MG63 (cell line): ENCODE data around the gene MEPCE. TPM values are rescaled to one million over a fixed set of nuclear protein-coding genes. Genes with fewer than 3 reads are reported as not detected.
A peak's percentile ranks its signal among the peaks of the same experiment; 100 is the strongest.

Experiments
- DNase-seq: peaks from one replicate; pipeline ENCODE4 v3.0.0-alpha.2; 2020
- H3K27me3 ChIP-seq: fragments of 250-450 bp; sonication (Bioruptor Pico); 2 replicates; pipeline ENCODE4 v1.5.1; 2020; ENCODE audit warnings: mild to moderate bottlenecking, moderate library complexity
- H3K36me3 ChIP-seq: fragments of 250-450 bp; sonication (Bioruptor Pico); 2 replicates; pipeline ENCODE4 v1.5.1; 2020; ENCODE audit warnings: mild to moderate bottlenecking, moderate library complexity
- H3K4me3 ChIP-seq: fragments of 250-450 bp; sonication (Bioruptor Pico); 2 replicates; pipeline ENCODE4 v1.5.1; 2020; ENCODE audit warnings: mild to moderate bottlenecking, moderate library complexity
- H3K9me3 ChIP-seq: fragments of 250-450 bp; sonication (Bioruptor Pico); 2 replicates; pipeline ENCODE4 v1.5.1; 2020; ENCODE audit warnings: mild to moderate bottlenecking, moderate library complexity
- total RNA-seq: library from RNA; depleted of rRNA; stranded (reverse); fragments of >200 nt; shearing (Covaris generic); gene quantifications from 2 replicates; pipeline ENCODE4 v1.2.3, GENCODE V29; 2014; ENCODE audit warnings: low replicate concordance; rRNA removed

MEPCE gene
- total RNA-seq, 1 experiment from 2014 or later: 57.3 TPM

DNA sequence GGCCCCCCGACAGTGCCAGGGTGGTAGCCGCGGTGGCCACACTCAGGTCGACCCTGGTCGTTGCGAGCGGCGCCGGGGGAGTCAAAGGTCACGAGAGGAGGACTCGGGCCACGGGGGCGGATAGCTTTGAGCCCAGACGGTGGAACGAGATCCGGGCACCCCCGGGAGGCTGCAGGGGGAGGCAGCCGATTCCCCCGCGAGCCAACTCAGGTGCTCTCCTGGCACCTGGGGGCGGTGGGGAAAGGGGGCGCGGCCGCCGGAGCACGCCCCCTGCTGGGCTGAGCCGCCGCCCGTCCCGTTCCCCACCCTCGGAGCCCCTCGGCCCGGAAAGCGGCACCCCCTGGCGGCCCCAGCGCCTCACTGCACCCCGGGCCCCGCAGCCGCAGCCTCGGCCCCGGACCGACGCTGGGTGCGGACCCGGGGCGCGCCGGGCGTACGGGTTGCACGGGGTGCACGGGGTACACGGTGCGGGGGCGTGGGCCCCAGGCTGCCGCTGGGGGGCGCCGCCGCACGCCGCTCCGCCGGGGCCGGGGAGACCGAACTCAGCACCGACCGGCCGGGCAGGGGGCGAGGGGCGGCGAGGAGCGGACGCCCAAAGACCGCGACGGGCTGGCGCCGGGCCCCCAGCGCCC is 53.6 kb downstream of the MEPCE start:
- DNase-seq: peak; percentile 51
- Histone ChIP-seq H3K27me3 (no peaks in the 10 kb centered on the region), H3K36me3 (no peaks in the 10 kb centered on the region), H3K9me3 (no peaks in the 10 kb centered on the region), H3K4me3 (peak overlapping the region; percentile 50)

Other genes starting within 250 kb of the MEPCE start
- not detected in 2 replicates for gene PVRIG, start 209.9 kb upstream of the MEPCE start, total RNA-seq
- not detected in 2 replicates for gene SPDYE3, start 122.1 kb upstream of the MEPCE start, total RNA-seq
- gene PILRB, start 71.7 kb upstream of the MEPCE start, total RNA-seq: 6.2 and 7.2 TPM in 2 replicates
- gene PILRA, start 56.3 kb upstream of the MEPCE start, total RNA-seq: not detected in 2 replicates
- 5.1 and 6.8 TPM in 2 replicates for gene ZCWPW1, start 1.1 kb upstream of the MEPCE start, total RNA-seq
- 12.9 and 25.1 TPM in 2 replicates for gene PPP1R35, start 6.7 kb downstream of the MEPCE start, total RNA-seq
- 0.56 TPM in 1 of 2 replicates, not detected in the other for gene SPACDR, start 34.4 kb downstream of the MEPCE start, total RNA-seq
- gene TSC22D4, start 49.4 kb downstream of the MEPCE start, total RNA-seq: 5.7 and 27.7 TPM in 2 replicates
- gene NYAP1, start 54.1 kb downstream of the MEPCE start, total RNA-seq: not detected in 2 replicates
- 5.8 and 10.2 TPM in 2 replicates for gene AGFG2, start 109.4 kb downstream of the MEPCE start, total RNA-seq
- not detected in 2 replicates for gene SAP25, start 144.1 kb downstream of the MEPCE start, total RNA-seq
- gene LRCH4, start 156.3 kb downstream of the MEPCE start, total RNA-seq: 3.8 and 6.3 TPM in 2 replicates
- 1.0 and 1.2 TPM in 2 replicates for gene FBXO24, start 156.5 kb downstream of the MEPCE start, total RNA-seq
- 53.5 and 1,171 TPM in 2 replicates for gene PCOLCE, start 172.5 kb downstream of the MEPCE start, total RNA-seq
- 1.8 and 5.9 TPM in 2 replicates for gene MOSPD3, start 182.7 kb downstream of the MEPCE start, total RNA-seq
- gene TFR2, start 211.7 kb downstream of the MEPCE start, total RNA-seq: 0.33 TPM in 1 of 2 replicates, not detected in the other
- gene ACTL6B, start 226.6 kb downstream of the MEPCE start, total RNA-seq: not detected in 2 replicates
- gene GNB2, start 243.9 kb downstream of the MEPCE start, total RNA-seq: 128 and 174 TPM in 2 replicates